GM12878 (cell line): ENCODE data around the gene SLC5A6. TPM values are rescaled to one million over a fixed set of nuclear protein-coding genes. Genes with fewer than 3 reads are reported as not detected.

ENCODE experiments used
- ATAC-seq: fragments of 200-7000 bp; cut with Tn5 transposase; 3 replicates; pipeline ENCODE4 v1.9.1; 2020; ENCODE audit warnings: mild to moderate bottlenecking, moderate library complexity
- BruUV-seq: library from RNA; stranded (reverse); fragments of 400-500 nt; replicated peaks from 2 replicates; lab custom pipeline; 2021; lab: Mats Ljungman, UMichigan
- CTCF ChIA-PET: fragments of 300-600 bp; sonication (Branson Sonifier 250); formaldehyde crosslinking; extraction: SDS; loops from one replicate; lab custom pipeline; 2021; ENCODE audit warnings: inconsistent platforms; lab: Yijun Ruan, JAX
- POLR2A ChIA-PET: fragments of 350-600 bp; formaldehyde crosslinking; extraction: SDS; loops from one replicate; lab custom pipeline; 2021; ENCODE audit warnings: inconsistent platforms; lab: Charles Lee
- RAD21 ChIA-PET: fragments of 300-600 bp; sonication (Branson Sonifier 250); formaldehyde crosslinking; loops from one replicate; lab custom pipeline; 2023; ENCODE audit warnings: antibody characterized with exemption; ENCODE audit not compliant: unreplicated experiment; lab: Charles Lee
- SMC1A ChIA-PET: fragments of 300-600 bp; sonication (Branson Sonifier 250); formaldehyde crosslinking; loops from one replicate; lab custom pipeline; 2023; ENCODE audit not compliant: unreplicated experiment, uncharacterized antibody; lab: Charles Lee
- DNase-seq: peaks from one replicate; pipeline ENCODE4 v3.0.0-alpha.2; 2011; ENCODE audit warnings: low read depth, low spot score
- FAIRE-seq: peaks from 3 replicates; lab custom pipeline; 2011; peaks lifted over from hg19 to GRCh38; lab: Jason Lieb, UNC
- H2AFZ ChIP-seq: 2 replicates; pipeline ENCODE4 v1.6.0; 2011; ENCODE audit warnings: low read depth, low read length, control low read depth; ENCODE audit not compliant: control insufficient read depth
- H3K27ac ChIP-seq: 2 replicates; pipeline ENCODE4 v1.5.1; 2011; ENCODE audit warnings: control low read depth; ENCODE audit not compliant: control insufficient read depth, insufficient read depth
- H3K27me3 ChIP-seq, 2 experiments: replicated peaks in 1 of 2; 2 replicates each; pipeline versions ENCODE4 v1.6.0 to v1.6.1; 2011; ENCODE audit warnings: low read length in 1 of 2; ENCODE audit not compliant: control insufficient read depth in 2 of 2, insufficient read depth in 2 of 2
- H3K36me3 ChIP-seq, 2 experiments: 2 replicates each; pipeline ENCODE4 v1.5.1; 2011; ENCODE audit warnings: low read length in 1 of 2; ENCODE audit not compliant: control insufficient read depth in 2 of 2, insufficient read depth in 2 of 2
- H3K4me1 ChIP-seq: 2 replicates; pipeline ENCODE4 v1.6.1; 2011; ENCODE audit warnings: mild to moderate bottlenecking, low read length, moderate library complexity, mixed read lengths; ENCODE audit not compliant: control insufficient read depth, insufficient read depth
- H3K4me2 ChIP-seq: 2 replicates; pipeline ENCODE4 v1.6.0; 2011; ENCODE audit warnings: control low read depth; ENCODE audit not compliant: control insufficient read depth, insufficient read depth
- H3K4me3 ChIP-seq: fragments of 200-600 bp; sonication (generic); 2 replicates; pipeline ENCODE4 v1.5.1; 2016
- H3K79me2 ChIP-seq: 2 replicates; pipeline ENCODE4 v1.6.0; 2011; ENCODE audit warnings: low read length; ENCODE audit not compliant: control insufficient read depth, insufficient read depth
- H3K9ac ChIP-seq: 2 replicates; pipeline ENCODE4 v1.8.0; 2011; ENCODE audit warnings: low read length, control low read depth, mixed read lengths; ENCODE audit not compliant: control insufficient read depth, insufficient read depth
- H3K9me3 ChIP-seq: replicated peaks from 3 replicates; pipeline ENCODE4 v1.5.1; 2011; ENCODE audit warnings: mild to moderate bottlenecking, low read length; ENCODE audit not compliant: control insufficient read depth, insufficient read depth
- H4K20me1 ChIP-seq: 2 replicates; pipeline ENCODE4 v1.6.0; 2011; ENCODE audit not compliant: control insufficient read depth, insufficient read depth
- SUPT20H ChIP-seq: IDR thresholded peaks from 2 replicates; pipeline ENCODE4 v1.6.1; 2011; ENCODE audit warnings: low read depth, mild to moderate bottlenecking, low read length, moderate library complexity, borderline replicate concordance; ENCODE audit not compliant: control insufficient read depth
- WGBS: methylation state at CpG from one replicate; pipeline ENCODE4 v1.1.6; 2016; ENCODE audit warnings: low lambda C conversion rate; ENCODE audit not compliant: insufficient replicate concordance, insufficient coverage; ENCODE audit errors: missing lambda C conversion rate; 5-methylcytosine and 5-hydroxymethylcytosine counted together
- in situ Hi-C: fragments of 300-500 bp; cut with MboI; formaldehyde crosslinking; loops from 9 replicates; pipeline ENCODE4 v1.14.3; 2018; ENCODE audit warnings: mixed read lengths
- intact Hi-C: fragments of 100-400 bp; cut with micrococcal nuclease; formaldehyde crosslinking; loops from one replicate; pipeline ENCODE4 v1.14.2; 2022; ENCODE audit not compliant: unreplicated experiment
- polyA plus RNA-seq, 11 experiments: library from polyadenylated mRNA; depleted of rRNA in 4 of 11; unstranded in 6 of 11; stranded (reverse) in 5 of 11; fragments of >200 nt; fragmentation: Nextera tagmentation in 4 of 11; fragmentation: Illumina TruSeq in 1 of 11; extraction: Ambion mirVana in 4 of 11; extraction: Trizol in 1 of 11; gene quantifications; 1 replicate in 1 of 11; 2 replicates in 10 of 11; pipeline versions ENCODE4 v1.2.1 to v1.2.3, GENCODE V29; 2011 to 2016; ENCODE audit warnings: inconsistent platforms in 2 of 11, missing spikeins in 2 of 11, low read depth in 1 of 11
- total RNA-seq, 4 experiments: library from RNA; depleted of rRNA in 3 of 4; stranded (reverse); fragments of >200 nt in 3 of 4; fragmentation: Illumina TruSeq in 1 of 4; extraction: Trizol in 1 of 4; gene quantifications; 2 replicates each; pipeline versions ENCODE4 v1.2.1 to v1.2.3, GENCODE V29; 2013 to 2021
- TF ChIP-seq, protein P1 (sequence below), 3 experiments: IDR thresholded peaks in 2 of 3; conservative IDR thresholded peaks in 1 of 3; 2 replicates each; pipeline ENCODE4 v1.5.1; 2011; ENCODE audit warnings: low read depth in 3 of 3, low read length in 3 of 3, mild to moderate bottlenecking in 3 of 3, control low read depth in 2 of 3, moderate library complexity in 2 of 3, inconsistent platforms in 1 of 3, mixed read lengths in 1 of 3; ENCODE audit not compliant: control insufficient read depth in 2 of 3, insufficient read depth in 1 of 3; ENCODE audit errors: extremely low read depth in 1 of 3

SLC5A6 gene
- total and polyA plus RNA-seq, 10 of the 15 experiments (the other 5 are each of a cell fraction or from before 2014, with no cell fraction given), result 13.1 to 101 (median 55.3) TPM

DNA sequence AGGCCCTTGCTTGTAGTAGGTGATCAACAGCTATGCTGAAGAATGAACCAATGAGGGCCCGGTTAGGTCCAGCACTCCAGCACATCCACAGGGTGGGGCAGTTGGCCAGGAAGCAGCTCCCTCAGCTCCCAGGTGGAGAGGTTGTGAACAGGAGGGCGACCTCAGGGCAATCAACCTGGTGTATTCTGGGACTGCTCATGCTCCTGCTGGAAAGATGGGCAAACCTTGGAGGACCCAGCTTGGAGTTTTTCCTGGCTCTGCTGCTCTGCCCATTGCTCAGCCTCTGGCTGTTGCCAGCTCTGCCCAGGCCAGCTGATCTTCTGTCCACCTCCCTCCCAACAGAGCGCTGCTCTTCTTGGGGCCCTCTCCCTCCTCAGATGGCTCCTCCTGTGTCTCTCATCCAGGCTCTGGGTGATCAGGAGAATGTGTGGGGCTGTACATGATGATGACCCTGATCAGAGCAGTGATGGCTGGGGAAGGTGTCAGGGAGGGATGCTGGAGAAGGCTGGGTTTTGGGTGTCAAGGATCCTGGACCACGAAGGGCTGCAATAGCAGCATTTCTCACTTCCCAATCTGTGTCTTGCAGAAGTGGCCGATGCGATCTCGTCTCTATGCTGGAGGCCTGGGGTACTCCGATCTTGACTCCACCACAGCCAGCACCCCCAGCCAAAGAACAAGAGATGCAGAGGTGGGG lies 59.8 kb downstream of the SLC5A6 start:
- Histone ChIP-seq H3K79me2 (no peaks in the 10 kb centered on the region), H3K27me3 (no peaks in the 10 kb centered on the region; a peak in 1 of 4 replicates), H4K20me1 (no peaks in the 10 kb centered on the region), H3K9me3 (no peaks in the 10 kb centered on the region), H3K27ac (no peak overlapping the region), H3K9ac (no peak overlapping the region), H3K4me2 (no peak overlapping the region), H2AFZ (no peak overlapping the region), H3K36me3 (no peaks in the 10 kb centered on the region), H3K4me3 (no peak overlapping the region), H3K4me1 (no peaks in the 10 kb centered on the region)
- ATAC-seq (no peak), DNase-seq (no peak), FAIRE-seq (no peak)
- CTCF ChIA-PET, result interaction anchor here (1.1 to 2.9 kb wide), 5 partner anchors 10 to 128 kb away, joined by 3 to 10 read pairs (median 3); no protein-coding TSS in a partner anchor
- TF ChIP-seq SUPT20H, result no peak
- TF ChIP-seq, protein P1, sequence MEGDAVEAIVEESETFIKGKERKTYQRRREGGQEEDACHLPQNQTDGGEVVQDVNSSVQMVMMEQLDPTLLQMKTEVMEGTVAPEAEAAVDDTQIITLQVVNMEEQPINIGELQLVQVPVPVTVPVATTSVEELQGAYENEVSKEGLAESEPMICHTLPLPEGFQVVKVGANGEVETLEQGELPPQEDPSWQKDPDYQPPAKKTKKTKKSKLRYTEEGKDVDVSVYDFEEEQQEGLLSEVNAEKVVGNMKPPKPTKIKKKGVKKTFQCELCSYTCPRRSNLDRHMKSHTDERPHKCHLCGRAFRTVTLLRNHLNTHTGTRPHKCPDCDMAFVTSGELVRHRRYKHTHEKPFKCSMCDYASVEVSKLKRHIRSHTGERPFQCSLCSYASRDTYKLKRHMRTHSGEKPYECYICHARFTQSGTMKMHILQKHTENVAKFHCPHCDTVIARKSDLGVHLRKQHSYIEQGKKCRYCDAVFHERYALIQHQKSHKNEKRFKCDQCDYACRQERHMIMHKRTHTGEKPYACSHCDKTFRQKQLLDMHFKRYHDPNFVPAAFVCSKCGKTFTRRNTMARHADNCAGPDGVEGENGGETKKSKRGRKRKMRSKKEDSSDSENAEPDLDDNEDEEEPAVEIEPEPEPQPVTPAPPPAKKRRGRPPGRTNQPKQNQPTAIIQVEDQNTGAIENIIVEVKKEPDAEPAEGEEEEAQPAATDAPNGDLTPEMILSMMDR (IDR thresholded peaks at IDR 0.05 in 2 of 3, conservative IDR thresholded peaks at IDR 0.05 in 1 of 3; ENCODE audit: control insufficient read depth in 2 of 3, extremely low read depth in 1 of 3, insufficient read depth in 1 of 3, low read depth in 3 of 3, low read length in 3 of 3), result 0 out of 6 replicates have a peak, but pooled peaks of 1 of the 3 experiments have one; percentile 9
- no TSS peak for BruUV-seq
- SMC1A ChIA-PET, result interaction anchor here (0.6 to 2.2 kb wide), 3 partner anchors 39 to 152 kb away, joined by 3 to 10 read pairs (median 3); no protein-coding TSS in a partner anchor
- WGBS, result 65% methylated on average over 8 of the region's 8 CpGs
- POLR2A ChIA-PET, result interaction anchor here (0.5 to 0.8 kb wide), 5 partner anchors 8 to 431 kb away, joined by 3 to 5 read pairs (median 3); partner anchors contain the start of gene PPM1G
- RAD21 ChIA-PET, result interaction anchor here (2.0 kb wide), 1 partner anchor 54 kb away, joined by 7 read pairs; no protein-coding TSS in a partner anchor
- in situ Hi-C loops, result no loop called here
- intact Hi-C loops, result no loop called here
